OCI-LY3 (cell line): ENCODE results near the gene AKTIP.

Source experiments
- H2AFZ ChIP-seq: fragments of 200-600, 300-600 bp; shearing (Covaris generic); 2 replicates; pipeline ENCODE4 v1.6.0; 2014; ENCODE audit warnings: antibody characterized with exemption, low read depth, low read length
- H3K27ac ChIP-seq: fragments of 200-600, 300-600 bp; sonication (generic); 2 replicates; pipeline ENCODE4 v1.5.1; 2014; ENCODE audit warnings: mild to moderate bottlenecking, low read length, moderate library complexity, mixed read lengths
- H3K27me3 ChIP-seq: fragments of 200-600, 300-600 bp; sonication (generic); 2 replicates; pipeline ENCODE4 v1.6.1; 2014; ENCODE audit warnings: low read depth, low read length, mixed read lengths
- H3K36me3 ChIP-seq: fragments of 200-600, 300-600 bp; sonication (generic); replicated peaks from 2 replicates; pipeline ENCODE3; 2014; ENCODE audit warnings: low read depth, low read length, mixed read lengths
- H3K4me1 ChIP-seq: fragments of 300-600, 200-600 bp; sonication (generic); 2 replicates; pipeline ENCODE4 v1.6.1; 2014; ENCODE audit warnings: low read length, mixed read lengths
- H3K4me2 ChIP-seq: fragments of 200-600, 300-600 bp; sonication (generic); 2 replicates; pipeline ENCODE4 v1.6.1; 2014; ENCODE audit warnings: low read length, mixed read lengths
- H3K4me3 ChIP-seq: fragments of 300-600, 200-600 bp; sonication (generic); 2 replicates; pipeline ENCODE4 v1.5.1; 2014; ENCODE audit warnings: antibody characterized with exemption, mild to moderate bottlenecking, low read length, moderate library complexity
- H3K79me2 ChIP-seq: fragments of 300-600, 200-600 bp; shearing (Covaris generic); 2 replicates; pipeline ENCODE4 v1.6.1; 2014; ENCODE audit warnings: mild to moderate bottlenecking, low read length, mixed read lengths
- H3K9ac ChIP-seq: fragments of 300-600, 200-600 bp; shearing (Covaris generic); 2 replicates; pipeline ENCODE4 v1.6.0; 2014; ENCODE audit warnings: mild to moderate bottlenecking, low read length, moderate library complexity
- H3K9me3 ChIP-seq: fragments of 200-600, 300-600 bp; shearing (Covaris generic); 2 replicates; pipeline ENCODE4 v1.6.1; 2014; ENCODE audit warnings: low read length, mixed read lengths; ENCODE audit not compliant: insufficient read depth
- H4K20me1 ChIP-seq: fragments of 200-600, 300-600 bp; sonication (generic); 2 replicates; pipeline ENCODE4 v1.6.1; 2016; ENCODE audit warnings: low read length, mixed read lengths; ENCODE audit not compliant: insufficient read depth
- EZH2phosphoT487 ChIP-seq: fragments of 200-600 bp; shearing (Covaris generic); IDR thresholded peaks from 2 replicates; pipeline ENCODE4 v1.6.1; 2018; ENCODE audit warnings: antibody characterized with exemption, mixed run types, low read depth
- TF ChIP-seq, protein P1 (sequence below): fragments of 200-600, 300-600 bp; sonication (generic); IDR thresholded peaks from 2 replicates; pipeline ENCODE4 v1.5.1; 2014; ENCODE audit warnings: antibody characterized with exemption, low read length, low read depth

AKTIP gene

DNA sequence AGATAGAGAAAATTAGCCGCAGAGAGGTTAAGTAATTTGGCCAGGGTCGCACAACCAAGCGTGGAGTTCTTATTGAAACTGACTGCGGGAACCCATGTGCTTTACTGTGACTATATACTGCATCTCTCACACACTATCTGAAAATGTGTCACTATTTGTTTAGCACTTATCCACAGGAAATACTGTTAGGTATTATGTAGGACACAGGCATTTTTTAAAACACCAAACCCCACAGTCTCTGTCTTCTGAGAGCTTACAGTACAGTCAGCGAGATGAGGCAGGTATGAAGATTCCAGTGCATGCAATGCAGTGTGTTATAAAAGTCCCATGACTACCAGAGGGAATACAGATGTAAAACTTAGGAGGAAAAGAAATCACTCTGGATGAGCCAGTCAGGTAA is 57.5 kb downstream of the AKTIP start:
- no peak overlapping the region for H3K4me3 ChIP-seq
- no peaks in the 10 kb centered on the region for H3K27me3 ChIP-seq
- H3K9ac ChIP-seq = no peak overlapping the region
- TF ChIP-seq, protein P1, sequence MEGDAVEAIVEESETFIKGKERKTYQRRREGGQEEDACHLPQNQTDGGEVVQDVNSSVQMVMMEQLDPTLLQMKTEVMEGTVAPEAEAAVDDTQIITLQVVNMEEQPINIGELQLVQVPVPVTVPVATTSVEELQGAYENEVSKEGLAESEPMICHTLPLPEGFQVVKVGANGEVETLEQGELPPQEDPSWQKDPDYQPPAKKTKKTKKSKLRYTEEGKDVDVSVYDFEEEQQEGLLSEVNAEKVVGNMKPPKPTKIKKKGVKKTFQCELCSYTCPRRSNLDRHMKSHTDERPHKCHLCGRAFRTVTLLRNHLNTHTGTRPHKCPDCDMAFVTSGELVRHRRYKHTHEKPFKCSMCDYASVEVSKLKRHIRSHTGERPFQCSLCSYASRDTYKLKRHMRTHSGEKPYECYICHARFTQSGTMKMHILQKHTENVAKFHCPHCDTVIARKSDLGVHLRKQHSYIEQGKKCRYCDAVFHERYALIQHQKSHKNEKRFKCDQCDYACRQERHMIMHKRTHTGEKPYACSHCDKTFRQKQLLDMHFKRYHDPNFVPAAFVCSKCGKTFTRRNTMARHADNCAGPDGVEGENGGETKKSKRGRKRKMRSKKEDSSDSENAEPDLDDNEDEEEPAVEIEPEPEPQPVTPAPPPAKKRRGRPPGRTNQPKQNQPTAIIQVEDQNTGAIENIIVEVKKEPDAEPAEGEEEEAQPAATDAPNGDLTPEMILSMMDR = no peak
- TF ChIP-seq EZH2phosphoT487 = no peak
- H3K4me1 ChIP-seq = peaks cover 8% of the 10 kb centered on the region
- no peaks in the 10 kb centered on the region for H3K79me2 ChIP-seq
- H2AFZ ChIP-seq = no peak overlapping the region
- H3K9me3 ChIP-seq = no peaks in the 10 kb centered on the region
- no peak overlapping the region for H3K4me2 ChIP-seq
- peaks cover 24% of the 10 kb centered on the region for H3K36me3 ChIP-seq
- H3K27ac ChIP-seq = no peak overlapping the region
- H4K20me1 ChIP-seq = no peaks in the 10 kb centered on the region
